UCSD-AML1 (cell line): ENCODE measurements around the gene TCEA3.

Experiments used
- DNase-seq: peaks from one replicate; lab custom pipeline; 2025; ENCODE audit not compliant: unreplicated experiment; lab: John Stamatoyannopoulos, UW

TCEA3 gene

GRCh38 chr1:23422241-23422877, 2.2 kb downstream of the TCEA3 start:
- peak; percentile 54 for DNase-seq

DNA sequence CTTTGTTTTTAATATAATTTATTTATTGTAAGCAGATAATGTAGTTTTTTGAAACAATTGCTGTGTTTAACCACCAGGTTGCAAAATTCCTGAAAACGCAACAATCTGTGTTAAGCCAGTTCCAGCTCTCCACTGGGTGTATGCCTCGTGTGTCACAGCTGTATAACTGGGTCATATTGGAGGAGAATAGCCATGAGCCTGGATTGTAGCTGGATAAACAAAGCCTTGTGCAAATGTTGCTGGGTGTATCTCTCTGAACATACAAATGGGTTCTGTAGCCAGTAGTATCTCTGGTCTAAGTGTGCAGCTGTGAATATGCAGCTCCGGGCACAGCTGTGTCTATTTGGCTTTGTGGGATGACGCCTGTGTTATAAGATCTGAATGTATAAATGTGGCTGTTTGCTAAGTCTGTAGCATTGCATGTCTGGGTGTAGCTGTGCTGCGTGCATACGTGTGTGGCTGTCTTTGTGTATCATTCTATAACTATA, 2.8 kb downstream of the TCEA3 start:
- no peak for DNase-seq

DNA sequence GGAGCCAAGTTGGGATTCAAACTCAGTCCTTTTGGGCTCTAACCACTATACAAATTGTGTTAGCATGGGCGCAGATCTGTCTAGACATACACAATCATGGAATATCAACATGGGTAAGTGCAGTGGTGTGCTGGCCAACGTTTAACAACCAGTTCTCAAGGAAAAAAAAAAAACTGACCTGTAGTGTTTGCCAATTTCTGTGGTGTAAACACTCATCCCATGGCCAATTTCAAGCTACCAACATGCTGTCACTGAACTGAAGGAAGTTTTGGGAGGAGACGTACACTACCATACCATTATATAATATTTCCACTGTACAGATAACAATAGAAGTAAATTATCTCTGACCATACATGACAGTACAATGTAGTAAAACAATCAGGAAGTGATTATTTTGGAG, 3.2 kb downstream of the TCEA3 start:
- DNase-seq, result no peak

DNA sequence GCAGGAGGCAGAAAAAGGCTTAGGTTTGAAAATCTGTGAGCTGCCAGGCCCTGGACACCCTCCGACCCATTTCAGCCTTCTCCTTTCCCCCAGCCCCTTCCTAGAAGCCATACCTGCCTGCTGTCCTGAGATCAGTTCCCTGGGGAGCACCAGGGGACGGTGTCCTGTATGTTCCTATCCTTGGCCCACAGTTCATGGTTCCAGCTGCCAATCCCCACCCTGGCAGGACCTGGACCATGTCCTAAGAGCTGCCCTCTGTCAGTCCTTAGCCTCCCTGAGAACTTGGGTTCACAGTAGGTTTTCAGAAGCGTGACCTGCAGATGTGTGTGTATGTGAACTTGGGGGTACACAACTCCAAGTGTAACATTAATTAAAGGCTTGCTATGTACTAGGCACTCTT, 3.8 kb downstream of the TCEA3 start:
- DNase-seq, result no peak

DNA sequence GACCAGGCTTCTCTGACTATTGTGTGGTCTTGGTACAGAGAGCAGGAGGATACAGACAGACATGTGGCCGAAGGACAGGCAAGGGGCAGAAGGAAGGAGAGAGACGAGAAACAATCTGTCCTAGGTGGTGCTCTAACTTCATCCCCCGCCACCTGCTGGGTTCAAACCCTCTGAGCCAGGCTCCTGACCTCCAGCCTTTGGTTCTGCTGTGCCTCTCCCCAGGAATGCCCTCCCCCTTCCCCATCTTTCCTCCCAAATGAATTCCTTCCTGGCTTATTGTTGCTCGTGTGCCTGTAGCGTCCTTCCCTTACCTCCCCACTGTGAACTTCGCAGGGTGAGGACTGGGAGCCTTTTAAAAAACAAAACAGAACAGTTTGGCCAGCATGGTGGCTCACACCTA, 5.4 kb downstream of the TCEA3 start:
- DNase-seq, result no peak

- no peak for DNase-seq
These were observed 7.0 kb downstream of the TCEA3 start for GRCh38 chr1:23417570-23417969.

GRCh38 chr1:23416964-23417363, 7.6 kb downstream of the TCEA3 start:
- DNase-seq, result no peak

DNA sequence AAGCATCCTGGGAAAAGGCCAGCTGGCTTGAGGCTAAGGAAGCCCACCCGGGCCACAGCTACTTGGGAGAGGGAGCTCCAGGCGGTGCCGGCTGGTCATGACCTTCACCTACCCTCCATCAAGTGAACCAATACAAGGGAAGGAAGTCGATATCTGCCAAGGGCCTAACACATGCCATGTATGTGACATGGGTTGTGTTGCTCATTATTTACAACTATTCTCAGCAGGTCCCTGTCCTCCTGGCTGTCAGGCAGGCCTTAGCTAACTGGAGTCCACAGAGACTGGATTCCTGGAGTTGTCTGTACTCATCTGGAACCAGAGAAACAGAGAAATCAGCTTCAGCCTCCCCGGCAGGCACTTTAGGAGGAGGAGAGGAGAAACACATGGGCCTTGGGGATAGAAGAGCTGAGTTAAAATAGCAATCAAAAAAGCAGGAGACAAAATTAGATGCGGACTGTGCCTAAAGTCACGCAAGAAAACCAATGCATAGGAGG, 15.7 kb downstream of the TCEA3 start:
- DNase-seq, result no peak

- DNase-seq, result no peak
These were observed 17.4 kb downstream of the TCEA3 start for GRCh38 chr1:23407016-23407630.

DNA sequence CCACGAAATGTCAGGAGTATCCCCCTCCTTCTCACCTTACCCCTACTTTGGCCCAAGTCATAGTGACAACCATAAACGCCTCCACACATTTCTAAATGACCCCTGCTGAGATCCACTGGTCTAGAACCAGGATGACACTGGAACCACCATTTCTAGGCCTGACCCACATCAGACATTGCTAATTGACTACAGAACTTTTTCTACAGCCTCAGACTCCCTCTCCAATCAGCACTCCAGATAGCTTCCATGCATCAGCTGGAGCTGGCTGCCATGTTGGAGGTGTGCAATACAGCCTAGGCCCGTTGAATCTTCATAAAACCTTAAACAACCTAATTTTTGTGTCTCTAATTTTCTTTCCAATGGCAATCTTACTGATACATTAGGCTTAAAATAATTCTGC, 18.6 kb downstream of the TCEA3 start:
- DNase-seq, result no peak

- peak; percentile 83 for DNase-seq
These were observed 20.6 kb downstream of the TCEA3 start for GRCh38 chr1:23403735-23404486.

- no peak for DNase-seq
These were observed 21.2 kb downstream of the TCEA3 start for GRCh38 chr1:23403355-23403734.

GRCh38 chr1:23403038-23403336, 21.6 kb downstream of the TCEA3 start:
- peak; percentile 30 for DNase-seq

DNA sequence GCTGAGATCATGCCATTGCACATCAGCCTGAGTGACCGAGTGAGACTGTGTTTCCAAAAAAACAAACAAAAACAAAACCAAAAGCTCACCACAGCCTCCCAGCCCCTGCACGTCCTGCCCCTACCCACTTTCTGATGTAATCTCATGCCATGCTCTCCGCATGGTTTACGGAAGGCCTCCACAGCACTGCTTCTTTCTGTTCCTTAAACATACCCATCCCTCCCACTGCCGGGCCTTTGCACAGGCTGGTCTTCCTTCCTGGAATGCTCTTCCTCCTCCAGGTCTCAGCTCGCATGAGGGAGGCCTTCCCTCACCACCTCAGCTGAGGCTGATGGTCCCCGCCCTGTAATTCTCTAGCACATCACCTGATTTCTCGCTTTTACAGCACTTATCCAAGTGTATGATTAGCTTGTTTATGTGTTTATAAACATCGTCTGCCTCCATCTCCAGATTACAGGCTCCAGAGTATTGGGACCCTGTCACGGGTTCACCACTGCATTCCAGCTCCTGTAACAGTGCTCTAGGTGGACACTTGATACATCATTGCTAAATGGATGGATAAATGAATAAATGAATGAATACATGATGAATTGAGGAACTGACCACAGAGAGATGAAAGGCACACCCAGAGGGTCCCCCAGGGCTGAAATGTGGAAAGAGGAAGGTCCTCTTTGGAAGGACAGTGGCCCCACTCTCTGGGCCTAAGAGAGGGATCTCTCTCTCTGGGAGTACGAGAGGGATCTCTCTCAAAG, 22.1 kb downstream of the TCEA3 start:
- peak; percentile 26 for DNase-seq

- no peak for DNase-seq
These were observed 23.2 kb downstream of the TCEA3 start for GRCh38 chr1:23401313-23401712.

DNA sequence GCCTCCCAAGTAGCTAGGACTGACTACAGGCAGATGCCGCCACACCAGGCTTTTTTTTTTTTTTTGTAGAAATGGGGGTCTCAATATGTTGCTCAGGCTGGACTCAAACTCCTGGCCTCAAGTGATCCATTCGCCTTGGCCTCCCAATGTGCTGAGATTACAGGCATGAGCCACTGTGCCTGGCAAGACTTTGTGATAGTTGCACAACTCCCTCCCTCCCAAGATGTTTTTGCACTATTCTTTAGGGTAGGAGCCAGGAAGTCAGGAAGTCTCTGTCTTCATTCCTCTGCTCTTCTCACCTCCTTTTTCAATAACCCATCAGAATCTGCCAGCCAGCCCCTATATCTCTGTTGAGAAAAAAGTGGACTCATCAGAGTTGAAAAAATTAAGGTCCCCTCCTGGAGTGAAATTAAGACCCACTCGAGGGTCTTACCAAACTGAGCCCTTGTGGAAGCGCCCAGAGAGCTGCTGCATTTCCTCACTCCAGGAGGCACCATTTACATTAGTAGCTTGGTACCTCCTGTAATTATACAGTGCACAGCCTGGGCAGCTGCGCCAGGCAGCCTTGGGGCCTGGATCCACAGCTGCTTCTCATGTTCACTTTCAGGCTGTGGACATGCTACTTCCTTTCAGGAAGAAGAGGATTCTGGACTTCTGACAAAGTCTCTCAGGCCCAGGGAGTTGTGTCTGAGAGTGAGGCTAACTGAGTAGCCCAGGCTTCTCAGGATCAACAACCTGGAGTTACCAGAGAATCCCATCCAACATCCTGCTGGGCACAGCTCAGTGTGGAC, 24.0 kb downstream of the TCEA3 start:
- DNase-seq, result no peak

DNA sequence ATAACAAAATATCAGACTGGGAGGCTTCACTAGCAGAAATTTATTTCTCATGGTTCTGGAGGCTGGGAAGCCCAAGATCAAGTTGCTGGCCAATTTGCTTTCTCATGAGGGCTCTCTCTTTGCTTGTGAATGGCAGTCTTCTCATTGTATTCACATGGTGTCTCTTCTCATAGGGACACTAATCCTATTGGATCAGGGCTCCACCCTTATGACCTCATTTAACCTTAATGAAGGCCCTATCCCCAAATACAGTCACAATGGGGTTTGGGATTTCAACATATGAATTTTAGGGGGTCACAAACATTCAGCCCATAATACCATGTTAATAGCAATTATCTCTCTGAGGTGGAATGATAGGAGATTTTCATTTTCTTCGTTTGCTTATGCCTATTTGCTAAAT, 25.3 kb downstream of the TCEA3 start:
- no peak for DNase-seq

- DNase-seq, result no peak
These were observed 26.6 kb downstream of the TCEA3 start for GRCh38 chr1:23397908-23398307.

DNA sequence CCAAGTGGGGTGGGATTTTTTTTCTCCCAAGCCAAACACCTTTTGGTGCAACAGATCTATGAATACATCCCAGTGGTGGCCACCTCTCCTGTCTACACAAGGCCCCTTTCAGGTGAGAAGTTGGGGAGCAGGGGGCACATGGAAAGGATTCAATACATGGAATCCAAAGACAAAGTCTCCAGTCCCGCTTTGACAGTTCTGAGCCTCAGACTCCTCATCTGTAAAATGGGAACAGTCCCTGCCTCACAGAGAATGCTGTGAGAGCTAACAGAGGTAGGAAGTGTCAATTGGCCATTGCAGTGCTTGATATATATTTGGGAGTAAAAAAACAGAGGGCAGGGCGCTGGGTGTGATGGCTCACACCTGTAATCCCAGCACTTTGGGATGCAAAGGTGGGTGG, 28.2 kb downstream of the TCEA3 start:
- DNase-seq, result no peak

GRCh38 chr1:23395849-23396248, 28.7 kb downstream of the TCEA3 start:
- no peak for DNase-seq
